RCC 7860 (cell line): ENCODE measurements around the gene TBX18.

ENCODE experiments used
- DNase-seq: peaks from one replicate; pipeline ENCODE4 v3.0.0-alpha.2; 2015; ENCODE audit warnings: low spot score
- FAIRE-seq: peaks from 2 replicates; lab custom pipeline; 2012; peaks lifted over from hg19 to GRCh38; lab: Jason Lieb, UNC

TBX18 gene

DNA sequence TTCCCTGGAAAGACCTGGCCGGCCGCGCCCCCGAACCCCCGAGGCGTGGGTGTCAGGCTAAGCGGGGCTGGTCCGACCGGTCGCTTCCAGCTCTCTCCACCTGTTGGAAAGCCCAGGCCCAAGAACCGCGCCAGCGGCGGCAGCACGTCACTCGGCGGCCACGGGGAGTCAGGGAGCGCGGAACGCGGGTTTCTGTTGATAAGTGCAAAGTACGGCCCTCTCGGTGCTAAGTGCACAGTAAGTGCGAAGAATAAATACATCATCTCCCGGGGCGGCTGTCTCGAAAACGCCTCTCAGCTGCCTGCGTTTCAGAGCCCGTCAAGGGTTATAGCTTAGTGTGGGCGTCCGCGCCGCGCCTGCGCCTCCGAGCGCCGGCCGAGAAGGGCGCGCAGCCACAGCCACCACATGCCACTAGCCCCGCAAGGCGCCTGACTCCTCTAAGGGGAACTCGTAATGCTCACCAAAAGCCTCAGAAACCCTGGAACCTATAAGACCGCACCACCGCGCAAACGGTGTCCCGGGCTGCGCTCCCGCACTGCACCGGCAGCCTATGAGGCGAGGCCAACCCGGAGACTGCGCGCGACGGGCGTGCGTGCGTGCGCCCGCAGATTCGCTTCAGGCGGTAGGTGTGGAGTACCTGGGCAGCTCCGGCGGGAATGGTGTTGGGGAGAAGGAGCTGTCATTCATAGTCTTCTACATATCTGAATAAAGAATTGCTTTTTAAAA lies 9.2 kb upstream of the TBX18 start:
- DNase-seq, result no peak

DNA sequence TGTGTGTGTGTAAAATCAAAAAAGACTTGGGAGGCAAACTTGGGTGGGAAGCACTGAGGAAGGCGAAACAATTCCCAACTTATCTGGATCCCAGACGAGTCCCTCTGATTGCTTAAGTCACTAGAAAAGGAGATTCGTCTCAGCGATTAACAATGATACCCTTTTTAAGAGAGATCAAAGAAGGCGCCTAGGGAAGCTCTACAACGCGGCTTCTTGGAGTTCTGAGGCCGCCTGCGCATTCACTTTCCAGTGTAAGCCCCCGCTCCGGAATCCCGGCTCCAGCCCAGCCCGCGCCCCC lies 8.7 kb upstream of the TBX18 start:
- FAIRE-seq (no peak), DNase-seq (no peak)

More for the DNA sequence above, 9.2 kb upstream of the TBX18 start:
- no peak for FAIRE-seq

DNA sequence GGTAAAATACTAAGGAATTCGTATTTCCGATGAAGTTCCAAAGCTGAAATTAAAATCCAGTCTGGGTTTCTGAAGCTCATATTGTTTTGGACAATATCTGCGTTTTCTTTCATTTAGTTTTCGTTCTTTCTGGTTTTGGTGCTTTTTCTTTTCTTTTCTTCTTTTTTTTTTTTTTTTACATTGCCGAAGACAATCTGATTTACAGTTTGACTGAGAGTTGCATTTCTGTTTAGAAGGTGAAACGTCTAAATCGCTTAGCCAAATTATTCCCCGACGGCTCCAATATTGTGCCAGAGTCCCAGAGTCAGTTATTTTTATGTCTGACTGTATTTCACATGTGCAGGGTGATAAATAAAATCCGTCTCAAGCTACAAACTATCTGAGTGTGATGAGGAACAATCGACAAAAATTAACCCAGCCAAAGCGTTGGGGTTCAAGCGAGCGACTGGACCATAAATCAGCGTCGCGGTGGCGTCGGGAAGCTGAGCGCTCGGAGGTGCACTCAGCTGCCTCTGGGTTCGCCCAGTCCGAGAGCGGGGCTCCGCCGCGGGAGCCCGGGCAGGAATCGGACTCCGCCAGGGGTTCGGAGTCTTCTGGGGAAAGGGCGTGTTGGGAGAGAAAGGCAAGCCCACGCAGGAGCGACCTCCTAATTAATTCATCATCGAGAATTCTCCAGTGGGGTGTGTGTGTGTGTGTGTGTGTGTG lies 8.2 kb upstream of the TBX18 start:
- FAIRE-seq, result no peak
- DNase-seq, result no peak

DNA sequence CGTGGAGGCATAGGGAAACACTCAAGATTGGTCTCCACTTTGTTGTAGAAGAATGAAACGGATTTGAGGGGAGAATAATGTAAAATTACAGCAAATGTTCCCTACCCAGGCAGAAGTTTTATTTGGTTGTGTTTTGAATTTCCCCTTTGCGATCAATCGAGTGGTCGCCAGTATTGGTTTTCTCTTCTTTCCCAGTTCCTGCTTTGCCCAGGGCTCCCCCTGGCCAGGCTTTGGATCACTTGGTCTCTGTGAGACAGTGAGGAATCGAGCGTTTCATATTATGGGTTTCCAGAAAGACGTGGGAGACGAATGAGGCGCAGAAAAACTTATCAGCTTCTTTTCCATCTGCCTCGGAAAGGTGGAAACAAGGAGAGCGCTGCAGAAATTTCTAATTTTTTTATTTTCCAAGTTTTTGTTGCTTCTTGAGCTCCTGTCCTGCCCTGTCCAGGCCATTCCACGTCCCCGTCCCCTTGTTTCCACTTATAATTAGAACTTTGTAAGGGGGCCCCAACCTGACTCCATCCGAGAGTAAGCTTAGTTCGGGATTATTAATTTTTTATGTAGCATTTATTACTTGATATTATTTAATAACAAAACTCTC lies 7.5 kb upstream of the TBX18 start:
- no peak for DNase-seq
- FAIRE-seq, result no peak

DNA sequence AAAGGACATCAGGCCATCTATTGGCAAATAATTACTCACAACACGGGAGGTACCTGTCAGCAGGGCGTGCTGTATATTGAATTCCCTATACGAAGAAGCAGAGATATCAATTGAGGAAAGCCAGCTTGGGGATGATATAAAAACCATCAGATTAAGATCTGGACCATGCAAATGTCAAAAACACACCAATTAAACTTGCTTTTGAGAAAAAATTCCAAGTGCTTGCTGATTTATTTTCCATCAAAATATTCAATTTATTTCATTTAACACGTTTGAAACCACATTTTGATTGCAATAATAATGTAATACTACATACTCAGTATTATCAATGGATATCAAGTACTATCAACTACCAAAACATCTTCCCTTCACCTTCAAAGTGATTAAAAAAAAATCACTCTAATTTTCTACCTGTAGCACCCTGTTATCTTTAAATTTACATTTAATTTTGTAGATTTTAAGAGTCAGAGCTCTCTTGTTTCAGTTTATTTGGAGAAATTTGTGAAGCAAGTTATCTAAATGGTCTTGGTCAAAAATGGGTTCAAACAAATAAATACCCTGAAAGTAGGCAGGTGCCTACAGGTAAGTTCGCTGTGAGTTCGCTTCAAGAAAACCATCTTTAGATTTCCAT lies 6.8 kb upstream of the TBX18 start:
- no peak for FAIRE-seq
- DNase-seq, result no peak

DNA sequence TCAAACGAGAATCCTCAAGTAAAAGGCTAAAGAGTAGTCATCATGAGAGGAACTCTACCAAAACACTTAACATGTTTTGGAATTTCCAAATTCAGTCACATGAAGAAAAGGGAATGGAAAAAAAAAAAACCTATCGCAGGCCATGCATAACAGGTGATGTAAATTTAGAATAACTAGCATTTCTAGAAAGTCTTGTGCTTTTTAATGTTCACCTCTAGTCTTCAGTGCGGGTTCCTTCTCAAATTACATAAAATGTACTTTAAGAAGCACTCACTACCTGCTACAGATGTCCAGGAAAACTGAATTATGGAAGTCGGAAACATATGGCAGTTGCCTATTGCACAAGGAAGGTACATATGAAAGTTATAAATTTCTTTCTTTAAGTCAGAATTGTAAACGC lies 6.1 kb upstream of the TBX18 start:
- DNase-seq, result no peak
- FAIRE-seq, result no peak

DNA sequence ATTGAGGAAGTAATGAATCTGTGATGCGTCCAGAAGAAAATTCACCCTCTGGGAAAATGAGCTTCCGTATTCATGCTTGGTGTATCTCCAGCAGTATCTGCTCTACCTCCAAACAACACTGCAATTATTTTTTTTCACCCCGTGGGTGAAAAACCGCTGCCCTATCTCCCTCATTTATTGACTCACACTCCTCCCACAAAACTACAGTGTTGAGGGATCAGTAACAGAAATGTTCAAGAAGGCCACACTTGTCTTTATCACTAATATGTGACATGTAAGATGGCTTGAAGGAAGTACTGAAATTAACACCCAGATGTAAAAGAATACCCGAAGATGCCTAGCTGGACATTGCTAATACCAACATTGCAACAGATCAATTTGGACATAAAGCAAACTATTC lies 4.9 kb upstream of the TBX18 start:
- FAIRE-seq, result no peak
- DNase-seq, result no peak

DNA sequence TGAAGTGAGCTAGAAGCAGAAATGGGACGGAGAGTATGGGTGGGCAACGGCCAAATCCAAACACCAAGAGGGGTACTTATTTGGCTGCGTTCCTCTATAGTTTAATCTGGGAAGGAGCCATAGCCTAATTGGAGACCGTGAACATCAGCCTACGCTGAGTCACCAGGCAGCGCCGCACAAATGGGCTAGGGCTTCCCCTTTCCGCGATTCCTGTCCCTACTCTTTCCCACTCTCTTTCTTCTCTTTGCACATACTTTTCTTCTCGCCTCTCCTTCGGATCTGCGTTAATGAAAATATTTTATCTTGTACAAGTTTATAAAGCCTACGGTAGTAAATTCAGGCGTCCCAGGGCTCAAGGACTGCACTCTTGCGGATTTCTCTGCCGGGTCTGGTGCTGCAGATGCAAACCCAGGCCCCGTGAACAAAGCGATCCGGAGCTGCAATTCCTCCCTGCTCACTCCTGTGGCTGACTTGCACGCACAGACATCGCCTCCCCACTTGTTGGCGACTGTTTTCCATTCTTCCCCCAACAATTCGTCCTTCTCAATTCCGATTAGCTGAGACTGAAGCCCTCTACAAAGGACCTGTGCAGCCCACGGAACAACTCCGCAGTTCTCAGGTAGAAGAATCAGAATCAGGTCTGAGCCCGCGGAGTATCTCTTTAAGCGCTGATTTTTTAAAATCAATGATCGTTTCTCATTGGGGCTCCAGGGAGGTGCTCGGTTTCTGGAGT lies 4.2 kb upstream of the TBX18 start:
- FAIRE-seq (no peak), DNase-seq (no peak)

DNA sequence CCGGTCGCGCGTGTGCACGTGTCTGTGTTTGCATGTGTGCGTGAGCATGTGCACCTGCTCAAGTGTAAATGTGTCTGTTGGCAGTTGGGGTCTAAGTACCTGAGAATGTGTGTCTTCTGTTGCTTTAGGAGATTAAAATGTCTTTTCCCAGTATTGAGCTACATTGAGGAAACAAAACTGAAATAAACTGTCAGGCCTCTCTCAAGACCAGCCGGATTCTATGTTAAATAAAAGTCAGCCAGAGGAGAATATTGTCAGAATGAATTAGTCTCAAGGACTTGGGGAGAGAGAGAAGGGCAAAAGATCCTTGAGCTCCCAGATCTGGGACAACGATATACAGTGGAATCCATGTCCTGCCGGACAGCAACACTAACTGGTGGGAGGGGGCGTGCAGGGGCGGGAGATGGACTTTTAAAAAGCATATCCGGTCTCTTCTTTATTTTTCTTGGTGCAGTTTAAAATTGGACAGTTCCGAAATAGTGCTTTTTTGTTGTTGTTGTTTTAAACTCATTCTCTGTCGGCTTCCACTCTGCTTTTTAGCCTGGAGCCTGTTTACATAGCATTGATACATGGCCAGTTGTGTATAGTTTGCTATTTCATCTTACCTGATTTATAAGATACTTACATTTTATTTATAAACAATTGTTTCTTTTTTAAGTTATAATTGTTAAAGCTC lies 3.3 kb upstream of the TBX18 start:
- FAIRE-seq, result no peak
- no peak for DNase-seq

DNA sequence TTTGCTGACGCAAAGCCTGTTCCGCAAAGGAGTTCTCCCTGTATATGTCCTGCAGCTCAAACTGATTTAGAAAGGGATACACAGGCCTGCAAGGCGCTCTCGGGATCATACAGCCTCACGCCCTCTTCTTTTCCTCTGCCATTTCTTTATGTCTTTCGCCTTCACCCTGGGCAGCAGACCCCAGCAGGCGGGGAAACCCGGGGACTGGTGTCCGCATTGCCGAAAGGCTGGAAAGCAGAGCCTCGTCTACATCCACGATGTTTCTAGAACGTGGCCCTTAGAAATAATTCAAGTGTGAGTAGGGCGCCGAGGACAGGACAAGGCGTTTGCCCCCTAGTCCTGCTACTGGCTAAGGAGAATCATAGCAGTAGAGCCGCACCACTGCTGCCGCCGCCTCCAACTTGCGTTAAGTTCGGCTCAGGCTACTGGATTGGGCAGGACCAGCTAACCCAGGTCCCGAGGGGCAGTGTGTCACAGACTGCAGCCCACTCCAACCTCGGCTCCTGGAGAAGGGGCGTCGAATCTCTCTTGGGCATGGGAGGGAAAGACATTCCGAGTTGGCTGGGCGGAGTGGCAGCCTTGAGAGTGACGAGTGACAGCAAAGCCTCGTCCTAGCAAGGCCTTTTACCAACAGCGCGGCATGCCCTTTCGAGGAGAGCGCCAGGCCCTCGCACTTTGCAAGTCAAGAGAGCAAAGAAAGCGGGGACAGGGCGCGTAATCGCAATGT lies 2.6 kb upstream of the TBX18 start:
- no peak for FAIRE-seq
- DNase-seq, result no peak

DNA sequence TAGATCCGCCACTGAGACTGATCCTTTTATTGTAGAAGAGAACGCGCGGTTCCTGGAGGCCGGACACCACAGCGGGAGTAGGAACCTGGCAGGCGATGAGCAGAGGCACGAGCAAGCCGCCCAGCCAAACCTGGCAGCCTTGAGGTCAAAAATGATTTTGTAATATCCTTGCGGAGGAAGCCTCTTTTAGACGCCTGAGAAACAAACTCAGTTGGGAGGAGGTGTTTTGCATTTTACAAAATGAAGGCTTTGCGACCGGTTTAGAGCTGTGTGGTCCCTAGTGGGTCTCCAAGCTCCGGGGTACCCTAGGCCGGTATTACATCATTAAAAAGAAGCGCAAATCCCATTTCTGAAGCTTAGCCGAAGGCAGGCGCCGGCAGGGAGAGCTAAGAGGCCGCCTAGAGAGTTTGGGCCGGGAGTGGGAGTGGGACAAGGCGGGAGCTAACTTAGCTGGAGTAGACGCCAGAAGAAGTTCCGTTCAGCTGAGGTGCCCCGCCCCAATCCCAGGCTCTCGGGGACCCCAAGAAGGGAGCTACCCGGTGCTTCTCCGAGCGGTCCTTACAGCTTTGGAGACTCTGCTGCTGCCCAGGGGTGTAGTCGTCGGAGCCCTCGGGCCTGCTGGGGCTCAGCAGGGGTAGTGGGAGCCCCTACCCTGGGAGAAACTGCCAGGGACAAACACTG lies 1.9 kb upstream of the TBX18 start:
- FAIRE-seq, result no peak
- no peak for DNase-seq

DNA sequence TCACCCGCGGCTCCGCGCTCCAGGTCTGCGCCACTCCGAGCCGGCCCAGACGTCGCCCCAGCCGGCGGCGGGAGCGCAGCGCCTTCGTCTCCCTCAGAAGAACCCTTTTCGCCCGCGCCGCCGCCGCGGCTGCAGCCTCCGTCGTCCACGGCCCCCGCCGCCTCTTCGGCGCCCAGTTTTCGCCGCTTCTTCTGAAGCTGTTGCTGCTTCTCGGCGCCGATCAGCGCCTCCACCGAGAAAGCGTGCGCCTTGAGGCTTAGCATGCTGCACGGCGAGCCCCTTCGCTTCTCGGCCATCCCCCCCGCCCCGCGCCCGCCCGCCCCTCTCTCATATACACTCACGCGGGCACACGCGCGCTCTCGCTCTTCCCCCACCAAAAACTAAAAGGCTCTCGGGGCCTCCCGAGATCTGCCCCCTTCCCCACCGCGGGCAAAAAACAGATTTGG lies 489 bp downstream of the TBX18 start:
- DNase-seq (no peak), FAIRE-seq (no peak)

DNA sequence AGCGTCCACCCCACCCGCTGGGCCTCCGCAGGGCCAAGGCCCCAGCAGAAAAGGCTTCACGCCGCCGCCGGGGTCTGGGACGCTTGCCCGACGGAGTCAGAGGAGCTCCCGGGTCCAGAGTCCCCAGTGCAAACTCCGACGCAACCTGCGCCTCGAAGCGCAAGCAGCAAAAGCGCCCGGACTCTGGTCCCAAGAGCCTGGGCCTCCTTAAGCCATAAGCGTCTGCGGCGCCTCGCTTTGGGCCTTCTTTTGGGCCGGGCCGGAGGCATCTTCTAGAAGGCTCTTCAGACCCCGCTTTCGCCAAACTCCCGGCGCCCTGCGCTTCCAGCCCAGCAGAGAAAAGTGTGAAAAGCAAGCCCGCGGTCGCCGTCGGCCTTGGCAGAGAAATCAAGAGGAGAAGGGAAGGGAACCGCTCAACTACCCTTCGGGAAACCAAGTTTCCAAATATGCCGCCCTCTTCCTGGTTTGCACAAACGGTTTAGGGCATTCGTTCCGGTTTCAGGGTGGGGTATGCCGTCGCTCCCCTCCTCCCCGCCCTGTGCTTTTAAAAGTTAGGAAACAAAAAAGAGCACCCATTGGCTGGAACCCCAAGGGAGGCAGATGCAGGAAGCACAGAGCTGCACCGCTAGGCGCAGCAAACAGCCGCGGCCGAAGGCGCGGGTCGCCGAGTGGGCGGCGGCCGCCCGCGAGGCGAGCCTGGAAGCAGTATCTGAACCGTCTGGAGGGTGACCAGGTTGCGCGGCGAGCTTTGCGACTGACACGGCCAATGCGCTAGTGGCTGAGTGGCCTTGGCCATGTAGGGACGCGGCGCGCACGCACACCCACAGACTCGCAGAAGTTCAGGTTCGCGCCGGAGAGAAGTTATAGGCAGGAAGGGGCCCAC lies 1.2 kb downstream of the TBX18 start:
- no peak for DNase-seq
- FAIRE-seq, result no peak

DNA sequence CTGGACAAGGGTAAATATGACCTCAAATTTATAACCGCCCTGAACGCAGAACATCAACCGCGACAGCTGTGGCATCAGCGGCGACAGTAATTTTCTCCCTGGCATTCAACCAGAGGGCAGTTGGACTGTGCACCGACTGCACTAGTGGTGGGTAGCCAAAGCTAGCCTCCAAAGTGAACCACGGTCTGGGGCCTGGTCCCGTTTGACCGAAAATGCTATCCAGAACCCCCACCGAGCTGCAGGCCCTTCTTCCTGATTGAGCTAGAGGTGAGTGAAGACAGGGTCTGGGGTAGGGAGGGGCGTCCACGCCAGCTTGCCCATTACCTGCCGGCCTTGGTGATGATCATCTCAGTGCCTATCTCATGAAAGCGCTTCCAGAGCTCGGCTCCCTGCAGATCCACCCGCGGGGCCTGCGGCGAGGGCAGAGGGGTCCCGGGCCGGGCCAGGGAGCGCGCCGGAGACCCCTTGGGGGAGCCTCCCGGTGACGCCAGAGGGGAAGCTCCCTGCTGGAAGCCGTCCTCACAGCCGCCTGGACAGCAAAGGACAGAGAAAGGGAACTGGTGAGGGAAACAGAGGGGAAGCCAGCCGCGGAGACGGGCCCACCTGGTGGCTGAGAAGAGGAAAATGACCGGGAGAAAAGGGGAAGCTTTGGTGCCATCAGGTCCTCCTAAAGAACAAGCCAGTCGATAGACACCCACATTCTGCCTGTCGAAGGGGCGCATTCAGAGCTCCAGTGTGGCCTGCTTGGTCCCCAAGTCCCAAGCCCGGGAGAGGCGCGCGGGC lies 2.0 kb downstream of the TBX18 start:
- no peak for FAIRE-seq
- DNase-seq, result no peak

DNA sequence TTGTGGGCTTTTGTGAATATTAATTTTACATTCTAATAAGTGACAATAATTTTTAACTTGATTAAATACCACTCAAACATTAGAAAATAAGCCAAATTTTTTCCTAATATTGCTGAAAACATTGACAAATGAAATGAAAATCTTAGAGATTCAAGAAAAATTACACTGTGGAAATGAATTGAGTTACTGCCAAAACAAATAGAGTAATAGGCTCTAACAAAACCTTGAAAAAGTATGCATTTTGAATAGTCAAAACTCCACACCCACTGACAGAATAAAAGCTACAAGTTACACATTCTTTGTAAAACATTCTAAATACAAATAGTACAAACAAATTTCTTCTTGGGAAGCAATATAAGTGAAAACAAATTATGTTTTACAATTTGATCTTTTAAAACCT lies 5.9 kb downstream of the TBX18 start:
- FAIRE-seq, result no peak
- no peak for DNase-seq

DNA sequence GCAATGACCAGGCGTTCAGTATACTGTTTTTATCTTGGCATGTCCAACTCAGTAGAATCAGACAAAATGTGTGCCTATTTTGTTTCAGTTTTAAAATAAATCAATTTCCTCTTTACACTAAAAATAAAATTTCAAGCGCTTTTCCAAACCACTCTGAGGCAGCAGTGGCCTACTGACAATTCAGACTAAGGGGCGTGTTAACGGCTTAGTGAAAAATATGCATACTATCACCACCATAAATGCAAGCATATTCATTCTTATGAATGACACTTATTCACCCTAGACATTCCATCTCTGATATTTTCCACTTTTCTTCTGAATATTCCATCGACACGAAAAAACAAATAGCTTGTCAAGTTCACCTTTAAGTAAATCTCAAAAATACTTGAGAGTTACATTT lies 7.5 kb downstream of the TBX18 start:
- FAIRE-seq, result no peak
- DNase-seq, result no peak

DNA sequence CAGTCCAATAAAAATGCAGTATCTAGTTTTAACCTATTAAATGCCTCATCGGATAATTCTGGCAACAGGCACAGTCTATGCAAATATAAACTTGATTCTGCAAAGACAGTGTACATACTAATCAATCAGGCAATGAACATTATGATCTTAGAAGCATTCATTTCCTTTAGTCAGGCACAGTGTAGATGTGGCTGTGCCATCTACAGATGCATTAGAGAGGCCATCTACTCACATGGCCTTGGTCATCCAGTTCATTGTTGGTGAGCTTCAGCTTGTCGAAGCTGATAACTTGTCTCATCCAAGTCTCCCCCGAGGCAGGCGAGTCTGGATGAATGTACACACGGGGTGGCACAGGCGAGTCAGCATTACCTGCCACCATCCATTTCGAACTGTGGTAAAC lies 7.9 kb downstream of the TBX18 start:
- no peak for FAIRE-seq
- DNase-seq, result no peak

DNA sequence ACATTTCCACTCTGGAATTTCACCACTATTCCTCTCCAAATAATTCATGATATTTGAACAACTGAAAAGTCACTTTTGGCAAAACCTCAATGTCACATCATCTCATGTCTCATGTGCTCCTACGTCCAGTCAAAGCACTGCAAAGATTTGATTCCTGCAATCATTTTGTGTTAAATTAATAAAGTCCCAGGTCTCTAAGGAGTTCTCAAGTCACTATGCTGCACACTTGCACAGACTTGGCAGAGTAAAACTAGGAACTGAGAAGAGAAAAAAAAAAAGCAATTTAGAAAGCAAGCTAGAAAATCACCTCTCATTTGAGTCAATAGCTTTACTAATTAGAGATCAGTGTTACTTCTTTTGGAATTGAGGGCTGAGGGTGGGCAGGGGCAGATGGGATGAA lies 11.2 kb downstream of the TBX18 start:
- no peak for DNase-seq
- FAIRE-seq, result no peak
